NCI-H2171 (cell line): Measurements from ENCODE around the gene CHCHD3.
"Not testable (repeated sequence)": the region's sequence is repeated elsewhere in the genome, so short reads cannot be mapped to it uniquely, and the experiment has no call there.

Experiments
- DNase-seq: peaks from one replicate; lab custom pipeline; 2025; lab: John Stamatoyannopoulos, UW

Gene CHCHD3

DNA sequence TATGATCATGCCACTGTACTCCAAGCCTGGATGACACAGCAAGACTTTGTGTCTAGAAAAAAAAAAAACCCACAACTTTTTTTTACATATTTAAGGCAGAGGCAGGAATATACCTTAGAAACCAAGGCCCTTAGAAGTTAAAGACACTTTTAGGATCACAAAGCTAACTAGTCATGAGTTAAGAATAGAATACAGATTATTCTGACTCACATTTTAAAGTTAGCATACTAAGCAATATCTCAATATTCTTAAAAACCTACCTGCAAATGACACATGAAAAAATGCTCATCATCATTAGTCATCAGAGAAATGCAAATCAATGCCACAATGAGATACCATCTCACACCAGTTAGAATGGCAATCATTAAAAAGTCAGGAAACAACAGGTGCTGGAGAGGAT, 177.7 kb downstream of the CHCHD3 start:
- no peak for DNase-seq

DNA sequence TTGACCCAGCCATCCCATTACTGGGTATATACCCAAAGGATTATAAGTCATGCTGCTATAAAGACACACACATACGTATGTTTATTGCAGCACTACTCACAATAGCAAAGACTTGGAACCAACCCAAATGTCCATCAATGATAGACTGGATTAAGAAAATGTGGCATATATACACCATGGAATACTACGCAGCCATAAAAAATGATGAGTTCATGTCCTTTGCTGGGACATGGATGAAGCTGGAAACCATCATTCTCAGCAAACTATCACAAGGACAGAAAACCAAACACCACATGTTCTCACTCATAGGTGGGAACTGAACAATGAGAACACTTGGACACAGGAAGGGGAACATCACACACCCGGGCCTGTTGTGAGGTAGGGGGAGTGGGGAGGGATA, 179.6 kb downstream of the CHCHD3 start:
- DNase-seq = not testable (repeated sequence)

DNA sequence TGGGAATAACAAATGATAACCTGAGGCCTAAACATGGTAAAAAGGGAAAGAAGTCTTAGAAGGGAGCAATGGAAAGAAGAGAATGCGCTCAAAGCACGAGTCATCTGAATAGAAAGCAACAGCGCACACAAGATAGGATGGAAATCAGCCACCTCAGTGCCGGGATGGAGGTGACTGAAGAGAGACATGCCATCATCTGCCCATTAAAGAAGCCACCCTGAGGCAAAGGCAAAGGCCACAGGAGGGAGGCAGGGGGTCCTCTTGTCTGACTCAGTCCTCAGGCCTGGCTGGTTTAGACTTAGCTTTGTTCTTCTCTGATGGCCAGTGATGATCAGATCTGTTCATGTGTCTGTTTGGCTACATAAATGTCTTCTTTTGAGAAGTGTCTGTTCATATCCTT, 180.6 kb downstream of the CHCHD3 start:
- no peak for DNase-seq

DNA sequence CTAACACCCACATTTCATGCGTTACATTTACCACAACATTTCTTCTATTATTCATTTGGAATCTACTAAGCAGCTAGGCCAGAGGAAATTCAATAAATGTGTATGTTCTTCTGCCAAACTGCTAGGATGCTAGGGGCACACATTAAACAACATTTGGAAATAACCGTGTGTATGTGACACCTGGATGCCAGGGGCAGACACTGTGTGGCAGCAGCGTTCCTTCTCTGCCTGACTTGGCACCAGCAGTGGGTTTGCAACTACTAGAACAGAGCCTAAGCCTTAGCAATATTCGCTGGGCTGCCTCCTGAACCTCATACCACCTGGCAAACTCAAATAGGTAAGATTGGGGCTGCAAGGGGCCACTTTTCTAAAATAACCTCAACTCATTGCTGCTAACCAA, 182.1 kb downstream of the CHCHD3 start:
- no peak for DNase-seq

GRCh38 chr7:132898641-132899175, 183.2 kb downstream of the CHCHD3 start:
- DNase-seq = not testable (repeated sequence)

- no peak for DNase-seq
Observed at GRCh38 chr7:132897093-132897687, 184.7 kb downstream of the CHCHD3 start.

DNA sequence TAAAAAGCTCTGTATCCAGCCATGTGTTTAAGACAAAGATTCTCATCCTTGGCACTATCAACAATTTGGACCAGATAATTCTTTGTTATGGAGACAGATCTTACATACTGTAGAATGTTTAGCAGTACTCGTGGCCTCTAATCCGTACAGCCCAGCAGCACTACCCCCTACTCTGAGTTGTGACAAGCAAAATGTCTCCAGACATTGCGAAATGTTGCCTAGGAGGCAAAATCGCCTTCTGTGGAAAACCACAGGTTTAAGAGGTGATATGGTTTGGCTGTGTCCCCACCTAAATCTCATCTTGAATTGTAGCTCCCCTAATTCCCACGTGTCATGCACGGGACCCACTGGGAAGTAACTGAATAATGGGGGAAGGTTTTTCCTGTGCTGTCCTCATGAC, 186.7 kb downstream of the CHCHD3 start:
- DNase-seq = no peak

- DNase-seq = no peak
Observed at GRCh38 chr7:132893560-132893959, 188.3 kb downstream of the CHCHD3 start.

DNA sequence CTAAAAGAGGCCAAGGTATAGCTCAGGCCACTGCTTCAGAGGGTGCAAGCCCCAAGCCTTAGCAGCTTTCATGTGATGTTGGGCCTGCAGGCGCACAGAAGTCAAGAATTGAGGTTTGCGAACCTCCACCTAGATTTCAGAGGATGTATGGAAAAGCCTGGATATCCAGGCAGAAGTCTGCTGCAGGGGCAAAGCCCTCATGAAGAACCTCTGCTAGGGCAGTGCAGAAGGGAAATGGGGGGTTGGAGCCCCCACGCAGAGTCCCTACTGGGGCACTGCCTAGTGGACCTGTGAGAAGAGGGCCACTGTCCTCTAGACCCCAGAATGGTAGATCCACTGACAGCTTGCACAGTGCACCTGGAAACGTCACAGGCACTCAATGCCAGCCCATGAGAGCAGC, 189.1 kb downstream of the CHCHD3 start:
- DNase-seq = not testable (repeated sequence)

- no peak for DNase-seq
Observed at GRCh38 chr7:132891554-132891953, 190.3 kb downstream of the CHCHD3 start.

- no peak for DNase-seq
Observed at GRCh38 chr7:132882714-132883428, 199.0 kb downstream of the CHCHD3 start.

DNA sequence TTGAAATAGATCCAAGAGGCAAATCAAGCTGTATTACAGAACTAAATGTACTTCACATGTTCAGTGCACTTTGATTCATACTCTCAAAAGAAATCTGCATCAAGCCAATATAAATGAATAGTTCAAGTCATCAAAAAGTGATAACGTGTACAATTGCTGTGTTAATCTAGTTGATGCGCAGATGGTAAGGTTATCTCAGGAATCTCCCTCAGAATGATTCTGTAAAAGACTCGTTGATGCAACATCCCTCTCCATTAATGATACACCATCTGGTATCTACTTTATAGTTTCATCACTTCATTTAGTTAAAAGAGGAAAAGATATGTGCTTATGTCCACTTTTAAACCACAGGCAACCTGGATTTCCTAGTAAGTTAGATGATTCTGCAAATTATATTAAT, 200.6 kb downstream of the CHCHD3 start:
- peak; percentile 7 for DNase-seq

- no peak for DNase-seq
Observed at GRCh38 chr7:132879579-132879978, 202.3 kb downstream of the CHCHD3 start.

GRCh38 chr7:132878204-132878919, 203.5 kb downstream of the CHCHD3 start:
- DNase-seq = no peak

GRCh38 chr7:132877573-132877972, 204.3 kb downstream of the CHCHD3 start:
- DNase-seq = no peak

DNA sequence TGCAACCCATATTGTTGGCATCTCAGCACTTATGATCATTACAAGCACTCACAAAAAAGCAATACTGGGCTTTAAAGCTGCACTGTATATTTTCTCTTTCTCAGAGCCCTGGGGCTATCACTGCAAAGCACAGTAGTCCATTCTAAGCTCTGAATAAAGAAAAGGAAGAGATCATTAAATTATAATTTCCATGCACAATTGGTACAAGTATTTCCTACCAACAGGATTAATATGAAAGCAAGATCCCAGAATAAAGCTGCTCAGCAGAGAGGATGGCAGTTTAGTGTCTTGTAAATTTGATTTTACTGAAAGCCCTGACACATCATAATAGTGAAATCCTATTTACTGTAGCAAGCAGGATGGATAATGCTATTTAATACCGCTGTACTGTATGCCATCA, 205.3 kb downstream of the CHCHD3 start:
- DNase-seq = no peak

DNA sequence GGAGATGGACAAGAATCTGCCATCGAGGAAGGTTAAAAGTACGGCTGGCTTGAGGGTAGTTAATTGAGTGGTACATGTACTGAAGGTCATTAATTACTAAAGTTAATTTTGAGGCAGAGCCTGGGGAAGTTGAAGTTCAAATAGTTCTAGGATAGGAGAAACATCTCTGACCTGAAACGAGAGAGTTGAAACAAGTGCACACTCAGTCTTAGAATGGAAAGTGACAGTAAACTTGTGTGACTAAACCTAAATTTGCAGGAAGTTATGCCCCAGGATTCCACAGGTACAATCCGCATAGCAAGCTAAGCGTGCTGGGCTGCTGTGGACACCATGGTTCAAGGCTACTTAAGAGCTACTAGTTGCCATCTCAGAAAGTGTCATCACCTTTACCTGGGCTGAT, 209.9 kb downstream of the CHCHD3 start:
- DNase-seq = no peak

GRCh38 chr7:132871419-132871818, 210.5 kb downstream of the CHCHD3 start:
- DNase-seq = no peak

- DNase-seq = no peak
Observed at GRCh38 chr7:132869166-132869861, 212.6 kb downstream of the CHCHD3 start.

DNA sequence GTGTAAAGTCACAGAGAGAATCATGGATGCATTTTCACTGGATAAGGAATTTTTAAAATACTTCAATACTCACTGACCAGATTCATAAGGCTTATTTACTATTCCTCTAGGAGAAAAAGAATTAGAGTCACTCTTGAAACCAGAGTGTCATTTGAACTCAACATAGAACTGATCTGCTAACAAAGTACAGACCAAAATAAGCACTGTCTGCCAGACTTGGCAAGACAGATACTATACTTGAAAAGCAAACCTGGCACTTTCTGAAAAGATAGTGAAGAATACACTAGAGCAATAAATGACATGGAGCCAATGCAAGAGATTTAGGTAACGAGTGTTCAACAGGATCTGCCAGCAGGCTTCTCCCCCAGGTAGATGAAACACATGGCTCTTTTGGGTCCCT, 215.3 kb downstream of the CHCHD3 start:
- no peak for DNase-seq

- DNase-seq = no peak
Observed at GRCh38 chr7:132866144-132866531, 215.8 kb downstream of the CHCHD3 start.

GRCh38 chr7:132865366-132866143, 216.3 kb downstream of the CHCHD3 start:
- DNase-seq = no peak
